GM12873 (cell line): ENCODE results near the gene SPOCK1.

ENCODE experiments used
- TF ChIP-seq, protein P1 (sequence below): IDR thresholded peaks from 2 replicates; pipeline ENCODE4 v1.5.1; 2012; ENCODE audit warnings: low read depth, mild to moderate bottlenecking, moderate library complexity, low read length, control low read depth; ENCODE audit not compliant: insufficient read depth; ENCODE audit errors: missing control alignments

The SPOCK1 gene

GRCh38 chr5:137122075-137122474, 377.1 kb downstream of the SPOCK1 start:
- TF ChIP-seq, protein P1, sequence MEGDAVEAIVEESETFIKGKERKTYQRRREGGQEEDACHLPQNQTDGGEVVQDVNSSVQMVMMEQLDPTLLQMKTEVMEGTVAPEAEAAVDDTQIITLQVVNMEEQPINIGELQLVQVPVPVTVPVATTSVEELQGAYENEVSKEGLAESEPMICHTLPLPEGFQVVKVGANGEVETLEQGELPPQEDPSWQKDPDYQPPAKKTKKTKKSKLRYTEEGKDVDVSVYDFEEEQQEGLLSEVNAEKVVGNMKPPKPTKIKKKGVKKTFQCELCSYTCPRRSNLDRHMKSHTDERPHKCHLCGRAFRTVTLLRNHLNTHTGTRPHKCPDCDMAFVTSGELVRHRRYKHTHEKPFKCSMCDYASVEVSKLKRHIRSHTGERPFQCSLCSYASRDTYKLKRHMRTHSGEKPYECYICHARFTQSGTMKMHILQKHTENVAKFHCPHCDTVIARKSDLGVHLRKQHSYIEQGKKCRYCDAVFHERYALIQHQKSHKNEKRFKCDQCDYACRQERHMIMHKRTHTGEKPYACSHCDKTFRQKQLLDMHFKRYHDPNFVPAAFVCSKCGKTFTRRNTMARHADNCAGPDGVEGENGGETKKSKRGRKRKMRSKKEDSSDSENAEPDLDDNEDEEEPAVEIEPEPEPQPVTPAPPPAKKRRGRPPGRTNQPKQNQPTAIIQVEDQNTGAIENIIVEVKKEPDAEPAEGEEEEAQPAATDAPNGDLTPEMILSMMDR: no peak

GRCh38 chr5:137119321-137119720, 379.8 kb downstream of the SPOCK1 start:
- TF ChIP-seq, protein P1: no peak

DNA sequence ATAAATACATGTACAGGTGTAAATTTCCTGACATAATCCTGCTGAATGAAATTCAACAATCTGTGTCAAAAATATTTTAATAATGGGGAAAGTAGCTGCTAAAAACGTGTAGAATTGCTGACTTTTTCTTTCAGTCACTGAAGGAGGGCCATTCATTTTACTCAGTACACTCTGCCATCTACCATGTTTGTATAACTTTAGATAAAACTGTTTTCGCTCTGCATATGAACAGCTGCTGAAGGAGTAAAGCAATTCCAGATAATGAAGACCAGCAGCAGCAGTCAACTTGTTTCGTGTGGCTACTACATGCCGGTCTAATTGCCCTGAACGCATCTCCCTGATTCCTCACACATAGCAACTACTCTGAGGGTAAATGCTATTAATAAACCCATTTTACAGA, 380.5 kb downstream of the SPOCK1 start:
- TF ChIP-seq, protein P1: no peak

DNA sequence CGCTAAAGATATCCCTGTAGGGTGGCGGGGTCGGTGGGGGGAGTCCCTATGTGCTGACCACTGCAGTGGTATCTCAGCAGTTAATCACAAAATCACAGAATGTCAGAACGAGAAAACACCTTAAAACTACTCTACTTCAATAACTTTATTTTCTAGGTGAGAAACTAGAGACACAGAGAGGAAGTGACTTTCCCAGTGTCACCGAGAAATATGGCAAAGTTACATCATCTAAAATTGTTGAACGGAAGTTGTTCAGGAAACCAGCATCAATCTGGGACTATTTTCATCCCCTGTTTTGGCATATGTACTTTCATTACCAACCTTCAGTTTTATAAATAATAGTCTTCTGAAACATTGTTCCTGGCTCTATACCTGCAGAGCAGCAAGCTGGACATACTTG, 384.0 kb downstream of the SPOCK1 start:
- TF ChIP-seq, protein P1: no peak

GRCh38 chr5:137114529-137114928, 384.6 kb downstream of the SPOCK1 start:
- TF ChIP-seq, protein P1: no peak

DNA sequence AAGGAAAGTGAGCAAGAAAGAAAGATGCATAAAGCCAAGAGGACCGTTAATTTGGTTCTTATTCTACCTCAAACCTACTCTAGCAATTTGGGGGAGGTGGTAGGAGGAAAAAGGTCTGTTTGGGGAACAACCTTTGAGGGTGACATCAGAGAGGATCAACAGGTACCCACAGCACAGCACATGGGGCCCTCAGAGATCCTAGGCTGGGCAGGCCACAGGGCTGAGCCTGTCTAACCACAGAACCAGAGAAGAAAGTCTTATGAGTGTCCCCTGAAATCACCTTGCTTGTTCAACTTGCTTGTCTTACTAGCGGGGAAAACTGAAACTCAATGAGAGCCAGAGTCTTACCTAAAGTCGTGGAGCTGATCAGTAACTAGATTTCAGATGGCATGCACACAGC, 385.2 kb downstream of the SPOCK1 start:
- TF ChIP-seq, protein P1: no peak

- TF ChIP-seq, protein P1: no peak
Measured at GRCh38 chr5:137113161-137113560, 386.0 kb downstream of the SPOCK1 start.
